Endothelial cell of umbilical vein (primary cell): ENCODE measurements around the gene P2RY13. TPM values are rescaled to one million over a fixed set of nuclear protein-coding genes. Genes with fewer than 3 reads are reported as not detected.

ENCODE experiments used
- BruUV-seq: library from RNA; stranded (reverse); fragments of 400-500 nt; replicated peaks from 2 replicates; lab custom pipeline; 2021; lab: Mats Ljungman, UMichigan
- CTCF ChIA-PET: fragments of 300-600, 350-600 bp; sonication (Branson Sonifier 250); formaldehyde crosslinking; loops from one replicate; lab custom pipeline; 2021; ENCODE audit warnings: antibody characterized with exemption, inconsistent platforms; lab: Charles Lee
- POLR2A ChIA-PET: fragments of 300-600, 350-600 bp; sonication (Branson Sonifier 250); formaldehyde crosslinking; loops from one replicate; lab custom pipeline; 2021; ENCODE audit warnings: antibody characterized with exemption, inconsistent platforms; lab: Charles Lee
- DNase-seq: peaks from one replicate; pipeline ENCODE4 v3.0.0-alpha.2; 2011; ENCODE audit warnings: low read depth, low spot score
- FAIRE-seq: peaks from 2 replicates; lab custom pipeline; 2011; peaks lifted over from hg19 to GRCh38; lab: Jason Lieb, UNC
- H2AFZ ChIP-seq: 2 replicates; pipeline ENCODE4 v1.6.0; 2012; ENCODE audit warnings: low read depth, low read length, control low read depth, inconsistent platforms
- H3K27ac ChIP-seq: 2 replicates; pipeline ENCODE4 v1.5.1; 2011; ENCODE audit warnings: low read depth, mild to moderate bottlenecking, control low read depth, low read length, moderate library complexity; ENCODE audit not compliant: insufficient read depth
- H3K27me3 ChIP-seq, 2 experiments: 2 replicates each; pipeline versions ENCODE4 v1.6.0 to v1.6.1; 2011; ENCODE audit warnings: low read length in 2 of 2, mixed read lengths in 1 of 2; ENCODE audit not compliant: control insufficient read depth in 2 of 2, insufficient read depth in 2 of 2
- H3K36me3 ChIP-seq, 2 experiments: 2 replicates in 1 of 2; 3 replicates in 1 of 2; pipeline ENCODE4 v1.5.1; 2011; ENCODE audit warnings: low read length in 2 of 2, mild to moderate bottlenecking in 1 of 2, moderate library complexity in 1 of 2; ENCODE audit not compliant: control insufficient read depth in 2 of 2, insufficient read depth in 2 of 2; ENCODE audit errors: extremely low read depth in 1 of 2
- H3K4me1 ChIP-seq: 3 replicates; pipeline ENCODE4 v1.5.1; 2011; ENCODE audit warnings: mild to moderate bottlenecking, low read length; ENCODE audit not compliant: control insufficient read depth, insufficient read depth; ENCODE audit errors: extremely low read depth
- H3K4me2 ChIP-seq: 2 replicates; pipeline ENCODE4 v1.6.1; 2011; ENCODE audit warnings: low read length, control low read depth, mixed read lengths; ENCODE audit not compliant: insufficient read depth
- H3K4me3 ChIP-seq, 3 experiments: fragments of 200-600 bp in 1 of 3; sonication (generic), shearing (Covaris generic) in 1 of 3; replicated peaks in 1 of 3; 2 replicates each; pipeline ENCODE4 v1.5.1; 2011 to 2016; ENCODE audit warnings: control low read depth in 3 of 3, low read length in 3 of 3, mild to moderate bottlenecking in 2 of 3, inconsistent platforms in 1 of 3, low read depth in 1 of 3, moderate library complexity in 1 of 3; ENCODE audit not compliant: insufficient read depth in 1 of 3
- H3K79me2 ChIP-seq: 2 replicates; pipeline ENCODE4 v1.6.0; 2012; ENCODE audit warnings: low read length, inconsistent platforms; ENCODE audit not compliant: control insufficient read depth, insufficient read depth
- H3K9ac ChIP-seq: replicated peaks from 2 replicates; pipeline ENCODE3; 2011; ENCODE audit warnings: low read length, control low read depth; ENCODE audit not compliant: insufficient read depth; ENCODE audit errors: extremely low read depth
- H3K9me1 ChIP-seq: replicated peaks from 3 replicates; pipeline ENCODE4 v1.6.0; 2011; ENCODE audit warnings: mild to moderate bottlenecking, low read length; ENCODE audit not compliant: control insufficient read depth, insufficient read depth; ENCODE audit errors: extremely low read depth
- H3K9me3 ChIP-seq: replicated peaks from 2 replicates; pipeline ENCODE4 v1.5.1; 2012; ENCODE audit warnings: low read length, inconsistent platforms; ENCODE audit not compliant: control insufficient read depth, insufficient read depth
- H4K20me1 ChIP-seq: replicated peaks from 2 replicates; pipeline ENCODE3; 2011; ENCODE audit warnings: mild to moderate bottlenecking, low read length; ENCODE audit not compliant: control insufficient read depth, insufficient read depth; ENCODE audit errors: extremely low read depth
- CTCF ChIP-seq, 2 donors: IDR thresholded peaks; 1 replicate in 1 of 2; 2 replicates in 1 of 2; pipeline ENCODE4 v1.5.1; 2011; ENCODE audit warnings: low read length in 2 of 2, mild to moderate bottlenecking in 2 of 2, moderate library complexity in 2 of 2, control low read depth in 1 of 2, inconsistent platforms in 1 of 2, low read depth in 1 of 2; ENCODE audit not compliant: insufficient read depth in 1 of 2; ENCODE audit errors: extremely low read depth in 1 of 2
- EZH2 ChIP-seq: IDR thresholded peaks from 2 replicates; pipeline ENCODE4 v1.6.1; 2012; ENCODE audit warnings: borderline replicate concordance, low read depth, mild to moderate bottlenecking, moderate library complexity, low read length, inconsistent platforms; ENCODE audit not compliant: severe bottlenecking
- FOS ChIP-seq: IDR thresholded peaks from 2 replicates; pipeline ENCODE4 v1.6.1; 2011; ENCODE audit warnings: mild to moderate bottlenecking, low read length, moderate library complexity, borderline replicate concordance; ENCODE audit not compliant: insufficient read depth
- GATA2 ChIP-seq: IDR thresholded peaks from 2 replicates; pipeline ENCODE4 v1.7.0; 2011; ENCODE audit warnings: low read depth, mild to moderate bottlenecking, moderate library complexity, mixed read lengths, low read length; ENCODE audit not compliant: insufficient read length, insufficient read depth
- JUN ChIP-seq: IDR thresholded peaks from 2 replicates; pipeline ENCODE4 v1.6.1; 2011; ENCODE audit warnings: borderline replicate concordance, low read depth; ENCODE audit not compliant: insufficient read length, insufficient read depth
- MYC ChIP-seq: IDR thresholded peaks from one replicate; pipeline ENCODE4 v1.6.1; 2011; ENCODE audit warnings: mild to moderate bottlenecking, low read depth, low read length
- POLR2A ChIP-seq: IDR thresholded peaks from 2 replicates; pipeline ENCODE4 v1.6.1; 2012; ENCODE audit warnings: low read depth, mild to moderate bottlenecking, control low read depth, low read length
- POLR2AphosphoS5 ChIP-seq: IDR thresholded peaks from 2 replicates; pipeline ENCODE4 v1.6.1; 2012; ENCODE audit warnings: low read depth, mild to moderate bottlenecking, control low read depth, low read length, moderate library complexity; ENCODE audit not compliant: insufficient read depth
- dilution Hi-C: fragments of 300-500 bp; cut with MboI; formaldehyde crosslinking; loops from one replicate; pipeline ENCODE4 v1.15.0; 2019; ENCODE audit warnings: low sequenced_read_pairs; ENCODE audit not compliant: extremely low pct_ligation_motif_present
- intact Hi-C: fragments of 100-400 bp; cut with micrococcal nuclease; formaldehyde crosslinking; loops from one replicate; pipeline ENCODE4 v1.10.0; 2022
- polyA plus RNA-seq, 4 experiments: library from polyadenylated mRNA; depleted of rRNA in 3 of 4; stranded (reverse) in 3 of 4; unstranded in 1 of 4; fragments of >200 nt; gene quantifications; 2 replicates each; pipeline versions ENCODE4 v1.2.1 to v1.2.3, GENCODE V29; 2011 to 2012; ENCODE audit warnings: missing spikeins in 1 of 4
- total RNA-seq: library from RNA; stranded (reverse); gene quantifications from 2 replicates; pipeline ENCODE4 v1.2.3, GENCODE V29; 2021
- TF ChIP-seq, protein P1 (sequence below): IDR thresholded peaks from 2 replicates; pipeline ENCODE4 v1.6.1; 2011; ENCODE audit not compliant: insufficient read depth, insufficient read length

Gene P2RY13
- total and polyA plus RNA-seq, 2 donors (not counting 3 experiments of a cell fraction or from before 2014, with no cell fraction given) = not detected

GRCh38 chr3:151305060-151305774 is 24.1 kb downstream of the P2RY13 start:
- DNase-seq = no peak
- H3K27ac ChIP-seq = no peak overlapping the region
- no peak overlapping the region for H3K9ac ChIP-seq
- no TSS peak for BruUV-seq
- H3K27me3 ChIP-seq = peaks cover 0 to 2% of the 10 kb centered on the region in 2 experiments
- no peak overlapping the region for H2AFZ ChIP-seq
- no peaks in the 10 kb centered on the region for H3K4me1 ChIP-seq
- TF ChIP-seq CTCF (IDR thresholded peaks at IDR 0.05; ENCODE audit: extremely low read depth in 1 of 2, insufficient read depth in 1 of 2, low read depth in 1 of 2, low read length in 2 of 2) (no peak), EZH2 (no peak), POLR2A (no peak), FOS (no peak), JUN (no peak), POLR2AphosphoS5 (no peak), GATA2 (no peak), MYC (no peak)
- TF ChIP-seq, protein P1, sequence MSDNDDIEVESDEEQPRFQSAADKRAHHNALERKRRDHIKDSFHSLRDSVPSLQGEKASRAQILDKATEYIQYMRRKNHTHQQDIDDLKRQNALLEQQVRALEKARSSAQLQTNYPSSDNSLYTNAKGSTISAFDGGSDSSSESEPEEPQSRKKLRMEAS = no peak
- H3K9me1 ChIP-seq = no peaks in the 10 kb centered on the region
- intact Hi-C loops (no loop called here), dilution Hi-C loops (no loop called here)
- CTCF ChIA-PET = interaction anchor here (0.7 to 2.1 kb wide), 8 partner anchors 8 to 77 kb away, joined by 3 to 7 read pairs (median 4); partner anchors contain the start of gene P2RY14
- no peaks in the 10 kb centered on the region for H3K79me2 ChIP-seq
- H3K4me3 ChIP-seq = no peak overlapping the region
- H3K36me3 ChIP-seq = no peaks in the 10 kb centered on the region
- H3K9me3 ChIP-seq = no peaks in the 10 kb centered on the region
- no peaks in the 10 kb centered on the region for H4K20me1 ChIP-seq
- POLR2A ChIA-PET = no interaction called here
- H3K4me2 ChIP-seq = no peak overlapping the region
- no peak for FAIRE-seq
